ENCODE measurements around the gene BCAS4.
"Not testable (repeated sequence)": the region's sequence is repeated elsewhere in the genome, so short reads cannot be mapped to it uniquely, and the experiment has no call there.

The BCAS4 gene

GRCh38 chr20:50797142-50797541 lies 2.3 kb downstream of the BCAS4 start:
- DNase-seq (ENCODE audit: insufficient read length, low spot score) = no peak
- FAIRE-seq = no peak

GRCh38 chr20:50798650-50799049 lies 3.8 kb downstream of the BCAS4 start:
- peak; percentile 88 for FAIRE-seq

GRCh38 chr20:50799176-50799889 lies 4.5 kb downstream of the BCAS4 start:
- DNase-seq (ENCODE audit: insufficient read length, low spot score) (no peak), FAIRE-seq (peak; percentile 40)

More at GRCh38 chr20:50798650-50799049, 3.8 kb downstream of the BCAS4 start:
- DNase-seq (ENCODE audit: insufficient read length, low spot score) = no peak

DNA sequence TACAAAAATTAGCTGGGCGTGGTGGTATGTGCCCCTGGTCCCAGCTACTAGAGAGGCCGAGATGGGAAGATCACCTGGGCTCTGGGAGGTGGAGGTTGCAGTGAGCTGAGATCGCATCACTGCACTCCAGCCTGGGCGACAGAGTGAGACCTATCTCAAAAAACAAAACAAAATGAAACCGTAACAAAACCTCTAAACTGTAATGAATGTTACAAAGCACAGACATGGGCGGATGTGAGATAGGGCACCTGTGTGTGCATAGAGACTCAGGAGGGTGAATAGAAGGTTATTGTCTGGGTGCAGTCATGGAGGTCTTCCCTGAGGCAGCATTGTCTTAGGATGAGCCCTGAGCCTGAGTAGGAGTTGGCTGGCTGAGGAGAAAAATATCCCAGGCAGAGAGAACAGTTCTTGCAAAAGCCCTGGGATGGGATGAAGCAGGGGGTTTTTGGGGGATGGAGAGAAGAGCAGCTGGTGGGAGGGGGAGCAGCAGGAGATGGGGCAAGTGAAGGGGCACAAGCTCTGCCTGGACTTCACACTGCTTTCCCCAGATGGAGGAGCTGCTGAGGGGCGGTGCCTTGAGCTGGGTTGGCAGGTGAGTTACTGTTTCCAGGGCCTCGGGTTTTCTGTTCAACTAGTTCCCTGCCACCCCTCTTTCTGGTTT lies 5.2 kb downstream of the BCAS4 start:
- no peak for FAIRE-seq
- DNase-seq (ENCODE audit: insufficient read length, low spot score) = no peak

DNA sequence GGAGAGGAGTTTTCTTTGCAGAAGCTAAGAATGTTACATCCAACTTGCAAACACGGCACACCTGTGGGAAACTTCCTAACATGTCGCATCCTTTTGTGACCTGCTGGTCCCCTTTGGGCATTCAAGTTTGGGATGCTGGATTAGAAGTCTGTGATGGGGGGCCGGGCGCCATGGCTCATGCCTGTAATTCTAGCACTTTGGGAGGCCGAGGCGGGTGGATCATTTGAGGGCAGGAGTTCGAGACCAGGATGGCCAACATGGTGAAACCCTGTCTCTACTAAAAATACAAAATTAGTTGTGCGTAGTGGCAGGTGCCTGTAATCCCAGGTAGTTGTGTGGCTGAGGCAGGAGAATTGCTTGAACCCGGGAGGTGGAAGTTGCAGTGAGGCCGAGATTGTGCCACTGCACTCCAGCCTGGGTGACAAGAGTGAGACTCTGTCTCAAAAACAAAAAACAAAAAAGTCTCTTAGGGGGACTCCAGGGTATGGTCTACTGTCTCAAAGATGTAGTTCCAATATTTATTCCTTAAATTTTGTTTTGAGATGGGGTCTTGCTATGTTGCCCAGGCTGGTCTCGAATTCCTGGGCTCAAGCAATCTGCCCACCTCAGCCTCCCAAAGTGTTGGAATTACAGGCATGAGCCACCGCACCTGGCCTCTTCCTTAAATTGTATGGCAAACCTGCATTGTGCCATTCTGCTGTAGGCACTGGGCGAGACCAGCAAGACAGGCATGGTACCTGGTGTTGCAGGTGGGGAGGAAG lies 6.3 kb downstream of the BCAS4 start:
- DNase-seq (ENCODE audit: insufficient read length, low spot score) = not testable (repeated sequence)
- peak; percentile 79 for FAIRE-seq

DNA sequence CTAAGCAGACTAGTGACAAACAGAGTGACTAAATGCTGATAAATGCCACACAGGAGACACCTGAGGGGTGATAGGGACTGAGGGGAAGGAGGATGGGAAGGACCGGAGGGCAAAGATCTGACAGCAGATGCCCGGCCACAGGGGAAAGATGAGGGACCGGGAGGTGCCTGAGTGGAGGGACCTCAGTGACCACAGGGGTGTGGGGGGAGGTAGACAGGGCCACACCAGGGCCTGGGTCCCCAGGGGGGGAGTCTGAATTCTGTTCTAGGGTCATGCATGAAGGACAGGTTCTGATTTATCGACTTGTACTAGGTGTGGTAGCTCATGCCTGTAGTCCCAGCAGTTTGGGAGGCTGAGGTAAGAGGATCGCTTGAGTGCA lies 6.9 kb downstream of the BCAS4 start:
- DNase-seq (ENCODE audit: insufficient read length, low spot score) (no peak), FAIRE-seq (no peak)

- no peak for FAIRE-seq
These were observed 7.4 kb downstream of the BCAS4 start for GRCh38 chr20:50802289-50802688.

DNA sequence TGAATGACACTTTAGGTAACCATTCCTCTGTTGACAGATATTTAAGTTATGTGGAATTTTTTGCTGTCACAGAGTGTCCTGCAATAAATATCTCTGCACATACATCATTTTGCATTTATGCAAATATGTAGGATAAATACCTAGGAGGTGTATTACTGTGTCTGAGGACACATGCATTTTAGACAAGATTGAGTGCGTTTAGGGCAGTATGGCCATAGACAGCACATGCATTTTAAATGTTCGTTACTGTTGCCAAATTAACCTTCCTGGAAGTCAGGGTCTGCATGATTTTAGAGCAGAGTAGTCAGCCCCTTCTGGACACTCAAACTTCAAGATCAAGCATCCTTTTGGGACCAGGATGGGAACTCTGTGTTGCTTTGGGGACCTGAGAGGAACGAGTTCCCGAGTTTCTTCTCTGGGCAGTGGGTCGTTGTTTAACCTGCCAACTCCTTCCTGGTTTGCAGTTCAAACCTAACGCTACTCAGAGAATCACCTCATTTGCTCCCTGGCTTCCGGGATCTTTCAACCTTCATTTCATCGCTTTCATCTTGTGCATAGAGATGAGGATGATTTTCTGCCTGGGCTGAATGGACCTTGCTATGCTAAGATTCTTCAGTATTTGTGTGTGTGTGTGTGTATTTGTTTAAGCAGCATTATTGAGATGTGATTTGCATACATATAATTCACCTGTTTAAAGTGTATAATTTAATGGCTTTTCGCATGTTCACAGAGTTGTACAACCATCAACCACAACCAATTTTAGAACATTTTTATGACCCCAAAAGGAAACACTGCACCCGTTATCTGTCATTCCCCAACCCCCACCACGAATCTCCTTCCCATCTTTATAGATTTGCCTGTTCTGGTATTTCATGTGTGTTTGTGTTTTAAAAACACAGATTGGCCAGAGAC lies 9.8 kb downstream of the BCAS4 start:
- FAIRE-seq = peak; percentile 93
- no peak for DNase-seq (ENCODE audit: insufficient read length, low spot score)

More at GRCh38 chr20:50802289-50802688, 7.4 kb downstream of the BCAS4 start:
- DNase-seq (ENCODE audit: insufficient read length, low spot score) = no peak

- DNase-seq (ENCODE audit: insufficient read length, low spot score) (no peak), FAIRE-seq (no peak)
These were observed 10.5 kb downstream of the BCAS4 start for GRCh38 chr20:50805349-50805684.

- peak; percentile 42 for FAIRE-seq
- no peak for DNase-seq (ENCODE audit: insufficient read length, low spot score)
These were observed 11.4 kb downstream of the BCAS4 start for GRCh38 chr20:50806126-50806768.

GRCh38 chr20:50810063-50810462 lies 15.2 kb downstream of the BCAS4 start:
- peak; percentile 4 for FAIRE-seq
- DNase-seq (ENCODE audit: insufficient read length, low spot score) = no peak

GRCh38 chr20:50810842-50811241 lies 16.0 kb downstream of the BCAS4 start:
- no peak for DNase-seq (ENCODE audit: insufficient read length, low spot score)
- FAIRE-seq = no peak

DNA sequence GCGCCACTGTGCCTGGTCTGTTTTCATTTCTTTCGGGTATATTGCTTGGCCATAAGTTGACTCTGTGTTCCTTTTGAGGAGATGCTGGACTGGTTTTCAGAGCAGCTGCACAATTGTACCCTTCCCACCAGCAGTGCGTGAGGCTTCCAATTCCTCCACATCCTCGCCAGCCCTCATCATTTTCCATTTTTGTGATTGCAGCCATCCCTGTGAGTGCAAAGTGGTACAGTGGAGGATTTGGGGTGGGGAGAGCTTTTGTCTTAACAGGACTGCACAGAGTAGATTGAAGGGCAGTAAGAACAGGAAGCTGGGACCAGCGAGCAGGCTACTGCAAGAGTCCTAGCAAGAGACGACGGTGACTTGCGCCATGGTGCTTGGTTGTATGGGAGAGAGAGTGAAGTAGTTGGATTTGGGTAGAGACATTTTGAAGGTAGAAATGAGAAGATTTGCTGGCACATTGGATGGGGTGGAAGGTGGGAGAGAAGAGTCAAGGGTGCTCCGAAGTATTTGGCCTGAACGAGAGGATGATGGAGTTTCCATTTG lies 18.3 kb downstream of the BCAS4 start:
- FAIRE-seq (peak; percentile 13), DNase-seq (ENCODE audit: insufficient read length, low spot score) (no peak)

DNA sequence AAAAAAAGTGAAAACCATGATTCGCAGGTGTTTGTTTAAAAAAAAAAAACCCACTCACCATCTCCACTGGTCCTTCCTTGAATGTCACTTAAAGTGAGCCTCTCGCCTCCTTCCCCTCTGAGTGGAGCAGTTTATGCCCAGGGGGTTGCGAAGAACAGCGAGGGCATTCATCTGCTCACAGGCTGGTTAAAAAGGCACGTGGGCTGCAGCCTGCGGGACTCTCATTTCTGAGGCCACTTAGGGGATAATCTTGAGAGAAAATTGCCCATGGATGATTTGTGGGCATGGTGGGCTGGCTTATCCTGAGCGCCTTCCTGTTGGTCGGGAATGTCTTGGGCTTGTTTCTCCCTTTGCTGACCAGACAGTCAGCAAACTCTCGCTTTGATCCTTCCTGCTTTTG lies 18.9 kb downstream of the BCAS4 start:
- DNase-seq (ENCODE audit: insufficient read length, low spot score) = no peak
- peak; percentile 16 for FAIRE-seq

GRCh38 chr20:50814438-50815161 lies 19.7 kb downstream of the BCAS4 start:
- FAIRE-seq (no peak), DNase-seq (ENCODE audit: insufficient read length, low spot score) (no peak)

DNA sequence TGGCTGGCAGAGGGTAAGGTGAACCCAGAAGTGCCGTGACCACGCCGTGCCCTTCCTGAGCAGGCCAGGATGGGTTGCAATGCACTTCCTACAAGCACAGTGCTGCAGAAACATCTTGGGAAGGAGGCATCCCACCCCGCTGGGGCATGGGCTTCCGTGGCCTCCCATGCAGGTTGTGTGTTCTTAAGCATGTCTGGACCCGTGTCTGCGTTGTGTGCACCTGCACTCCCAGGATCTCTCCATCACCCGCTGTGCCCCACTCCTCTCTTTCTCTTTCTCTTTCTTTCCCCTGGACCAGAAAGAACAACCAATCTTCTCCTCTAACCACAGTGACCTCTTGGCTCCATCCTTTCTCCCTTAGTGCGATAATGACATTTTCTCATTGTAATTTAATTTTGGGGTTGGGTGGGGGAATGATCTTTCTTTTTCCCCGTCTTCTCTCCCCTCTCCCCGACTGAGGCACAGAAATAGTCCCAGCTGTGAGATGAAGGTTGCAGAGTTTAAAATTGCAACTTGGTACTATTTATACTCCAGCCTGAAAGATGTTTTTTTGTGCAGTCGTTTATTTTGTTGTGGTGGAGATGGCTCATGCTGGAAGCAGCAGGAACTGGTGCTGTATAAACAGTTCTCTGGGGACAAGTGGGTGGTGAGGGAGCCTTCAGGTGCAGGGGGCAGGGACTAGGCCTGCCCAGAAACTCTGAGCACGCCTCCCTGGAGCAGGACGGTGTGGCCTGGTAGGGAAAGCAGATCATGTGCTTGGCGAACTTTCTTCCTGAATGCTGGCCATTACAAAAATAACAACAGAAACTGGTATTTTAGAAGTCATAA lies 20.5 kb downstream of the BCAS4 start:
- DNase-seq (ENCODE audit: insufficient read length, low spot score) = no peak
- FAIRE-seq = peak; percentile 93

- no peak for FAIRE-seq
- DNase-seq (ENCODE audit: insufficient read length, low spot score) = no peak
These were observed 22.9 kb downstream of the BCAS4 start for GRCh38 chr20:50817776-50818172.

GRCh38 chr20:50819349-50819748 lies 24.5 kb downstream of the BCAS4 start:
- no peak for DNase-seq (ENCODE audit: insufficient read length, low spot score)
- no peak for FAIRE-seq
